ENCODE measurements around the gene LTBR.
A peak's percentile ranks its signal among the peaks of the same experiment; 100 is the strongest.

Gene LTBR

GRCh38 chr12:6380141-6381121 is 3.5 kb upstream of the LTBR start:
- TF ChIP-seq CTCF (conservative IDR thresholded peaks at IDR 0.05; ENCODE audit: low read depth, low read length): no peak
- no peak for DNase-seq (ENCODE audit: low read depth)
- no peak overlapping the region for H3K4me3 ChIP-seq (ENCODE audit: low read length)

- DNase-seq (ENCODE audit: low read depth): no peak
- no peak overlapping the region for H3K4me3 ChIP-seq (ENCODE audit: low read length)
- no peak for TF ChIP-seq CTCF (conservative IDR thresholded peaks at IDR 0.05; ENCODE audit: low read depth, low read length)
Measured at GRCh38 chr12:6382371-6382770, 1.6 kb upstream of the LTBR start.

DNA sequence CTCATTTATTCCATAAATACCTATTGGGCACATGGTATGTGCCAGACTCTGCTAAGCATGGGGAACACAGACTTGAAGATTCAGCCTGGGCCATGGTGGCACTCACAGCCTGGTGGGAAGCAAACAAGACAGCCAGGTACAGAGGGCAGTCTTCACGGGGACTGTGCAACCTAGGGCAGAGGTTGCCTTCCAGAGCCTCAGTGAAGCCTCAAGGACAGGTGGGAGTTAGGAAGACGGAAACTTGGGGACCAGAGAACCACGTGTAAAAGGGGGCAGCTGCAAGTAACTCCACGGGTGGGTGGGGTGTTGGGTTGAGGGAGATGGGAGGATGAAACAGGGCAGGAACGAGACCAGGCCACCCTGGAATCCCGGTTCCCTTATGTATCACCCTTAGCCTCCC is 980 bp upstream of the LTBR start:
- no peak for DNase-seq (ENCODE audit: low read depth)
- H3K4me3 ChIP-seq (ENCODE audit: low read length): no peak overlapping the region
- no peak for TF ChIP-seq CTCF (conservative IDR thresholded peaks at IDR 0.05; ENCODE audit: low read depth, low read length)

- no peak for TF ChIP-seq CTCF (conservative IDR thresholded peaks at IDR 0.05; ENCODE audit: low read depth, low read length)
Measured at GRCh38 chr12:6384499-6385436, 806 bp downstream of the LTBR start.

DNA sequence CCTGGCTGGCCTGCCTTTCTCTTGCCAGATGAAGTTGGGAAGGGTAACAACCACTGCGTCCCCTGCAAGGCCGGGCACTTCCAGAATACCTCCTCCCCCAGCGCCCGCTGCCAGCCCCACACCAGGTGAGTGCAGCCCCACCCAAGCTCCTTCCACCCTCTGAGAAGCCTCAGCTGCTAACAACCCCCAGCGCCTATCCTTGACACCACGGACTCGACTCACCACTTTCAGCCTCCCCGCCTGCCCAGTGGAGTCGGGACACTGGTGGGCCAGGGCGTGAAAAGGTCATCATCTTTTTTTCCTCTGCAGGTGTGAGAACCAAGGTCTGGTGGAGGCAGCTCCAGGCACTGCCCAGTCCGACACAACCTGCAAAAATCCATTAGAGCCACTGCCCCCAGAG is 2.1 kb downstream of the LTBR start:
- no peak overlapping the region for H3K4me3 ChIP-seq (ENCODE audit: low read length)
- DNase-seq (ENCODE audit: low read depth): no peak
- TF ChIP-seq CTCF (conservative IDR thresholded peaks at IDR 0.05; ENCODE audit: low read depth, low read length): no peak

More at GRCh38 chr12:6384499-6385436, 806 bp downstream of the LTBR start:
- H3K4me3 ChIP-seq (ENCODE audit: low read length): peak overlapping the region; percentile 33
- DNase-seq (ENCODE audit: low read depth): no peak

- TF ChIP-seq CTCF (conservative IDR thresholded peaks at IDR 0.05; ENCODE audit: low read depth, low read length): no peak
- no peak for DNase-seq (ENCODE audit: low read depth)
- H3K4me3 ChIP-seq (ENCODE audit: low read length): no peak overlapping the region
Measured at GRCh38 chr12:6386491-6386890, 2.5 kb downstream of the LTBR start.
